Endothelial cell of umbilical vein (primary cell): Measurements from ENCODE around the gene AMD1.

Experiments used
- EZH2 ChIP-seq: IDR thresholded peaks from 2 replicates; pipeline ENCODE4 v1.6.1; 2012; ENCODE audit warnings: borderline replicate concordance, low read depth, mild to moderate bottlenecking, moderate library complexity, low read length, inconsistent platforms; ENCODE audit not compliant: severe bottlenecking
- FOS ChIP-seq: IDR thresholded peaks from 2 replicates; pipeline ENCODE4 v1.6.1; 2011; ENCODE audit warnings: mild to moderate bottlenecking, low read length, moderate library complexity, borderline replicate concordance; ENCODE audit not compliant: insufficient read depth
- JUN ChIP-seq: IDR thresholded peaks from 2 replicates; pipeline ENCODE4 v1.6.1; 2011; ENCODE audit warnings: borderline replicate concordance, low read depth; ENCODE audit not compliant: insufficient read length, insufficient read depth
- MYC ChIP-seq: IDR thresholded peaks from one replicate; pipeline ENCODE4 v1.6.1; 2011; ENCODE audit warnings: mild to moderate bottlenecking, low read depth, low read length
- POLR2A ChIP-seq: IDR thresholded peaks from 2 replicates; pipeline ENCODE4 v1.6.1; 2012; ENCODE audit warnings: low read depth, mild to moderate bottlenecking, control low read depth, low read length
- POLR2AphosphoS5 ChIP-seq: IDR thresholded peaks from 2 replicates; pipeline ENCODE4 v1.6.1; 2012; ENCODE audit warnings: low read depth, mild to moderate bottlenecking, control low read depth, low read length, moderate library complexity; ENCODE audit not compliant: insufficient read depth
- TF ChIP-seq, protein P1 (sequence below), 2 donors: IDR thresholded peaks; 1 replicate in 1 of 2; 2 replicates in 1 of 2; pipeline ENCODE4 v1.5.1; 2011; ENCODE audit warnings: low read length in 2 of 2, mild to moderate bottlenecking in 2 of 2, moderate library complexity in 2 of 2, control low read depth in 1 of 2, inconsistent platforms in 1 of 2, low read depth in 1 of 2; ENCODE audit not compliant: insufficient read depth in 1 of 2; ENCODE audit errors: extremely low read depth in 1 of 2
- TF ChIP-seq, protein P2 (sequence below): IDR thresholded peaks from 2 replicates; pipeline ENCODE4 v1.6.1; 2011; ENCODE audit not compliant: insufficient read depth, insufficient read length

DNA sequence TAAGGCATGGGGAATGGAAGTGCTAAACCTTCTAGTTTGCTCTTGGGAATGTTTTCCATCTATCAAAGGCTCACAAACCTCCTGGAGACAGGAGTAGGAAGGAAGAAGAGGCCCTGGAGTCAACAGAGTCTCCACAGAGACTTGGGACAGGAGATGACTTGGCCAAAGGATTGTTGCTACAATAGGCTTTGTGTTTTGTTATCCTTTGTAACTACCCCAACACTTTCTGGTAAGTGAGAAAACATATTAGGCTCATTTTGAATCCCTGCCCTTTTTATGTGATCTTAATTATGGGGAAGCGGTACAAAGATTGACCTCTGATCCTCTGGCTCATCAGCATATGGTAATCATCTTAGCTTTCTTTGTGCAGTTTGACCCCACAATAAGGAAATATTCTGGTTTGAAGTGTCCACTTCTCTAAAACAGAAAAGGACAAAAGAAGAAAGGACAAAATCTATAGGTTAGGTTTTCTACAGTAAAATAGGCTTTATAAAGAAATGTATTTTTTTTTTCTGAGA is 59.9 kb downstream of the AMD1 start:
- TF ChIP-seq, protein P1, sequence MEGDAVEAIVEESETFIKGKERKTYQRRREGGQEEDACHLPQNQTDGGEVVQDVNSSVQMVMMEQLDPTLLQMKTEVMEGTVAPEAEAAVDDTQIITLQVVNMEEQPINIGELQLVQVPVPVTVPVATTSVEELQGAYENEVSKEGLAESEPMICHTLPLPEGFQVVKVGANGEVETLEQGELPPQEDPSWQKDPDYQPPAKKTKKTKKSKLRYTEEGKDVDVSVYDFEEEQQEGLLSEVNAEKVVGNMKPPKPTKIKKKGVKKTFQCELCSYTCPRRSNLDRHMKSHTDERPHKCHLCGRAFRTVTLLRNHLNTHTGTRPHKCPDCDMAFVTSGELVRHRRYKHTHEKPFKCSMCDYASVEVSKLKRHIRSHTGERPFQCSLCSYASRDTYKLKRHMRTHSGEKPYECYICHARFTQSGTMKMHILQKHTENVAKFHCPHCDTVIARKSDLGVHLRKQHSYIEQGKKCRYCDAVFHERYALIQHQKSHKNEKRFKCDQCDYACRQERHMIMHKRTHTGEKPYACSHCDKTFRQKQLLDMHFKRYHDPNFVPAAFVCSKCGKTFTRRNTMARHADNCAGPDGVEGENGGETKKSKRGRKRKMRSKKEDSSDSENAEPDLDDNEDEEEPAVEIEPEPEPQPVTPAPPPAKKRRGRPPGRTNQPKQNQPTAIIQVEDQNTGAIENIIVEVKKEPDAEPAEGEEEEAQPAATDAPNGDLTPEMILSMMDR (IDR thresholded peaks at IDR 0.05; ENCODE audit: extremely low read depth in 1 of 2, insufficient read depth in 1 of 2, low read depth in 1 of 2, low read length in 2 of 2), result no peak
- no peak for TF ChIP-seq EZH2
- TF ChIP-seq, protein P2, sequence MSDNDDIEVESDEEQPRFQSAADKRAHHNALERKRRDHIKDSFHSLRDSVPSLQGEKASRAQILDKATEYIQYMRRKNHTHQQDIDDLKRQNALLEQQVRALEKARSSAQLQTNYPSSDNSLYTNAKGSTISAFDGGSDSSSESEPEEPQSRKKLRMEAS, result no peak
- TF ChIP-seq POLR2A, result no peak
- no peak for TF ChIP-seq POLR2AphosphoS5
- TF ChIP-seq MYC, result no peak
- no peak for TF ChIP-seq JUN
- TF ChIP-seq FOS, result no peak
